Body of pancreas (tissue), 4 donors: ENCODE measurements around the gene KDM4B. TPM values are rescaled to one million over a fixed set of nuclear protein-coding genes. Genes with fewer than 3 reads are reported as not detected.

Source experiments
- ATAC-seq: fragments of 150-250 bp; one replicate; pipeline ENCODE4 v1.9.1; 2016
- DNase-seq, 4 donors: peaks; one replicate each; pipeline ENCODE4 v3.0.0-alpha.2; 2019
- H3K27ac ChIP-seq, 4 donors: fragments of 200-600 bp; sonication (generic); 1 replicate in 3 of 4; 2 replicates in 1 of 4; pipeline versions ENCODE4 v1.5.1 to v1.6.1; 2016 to 2019; ENCODE audit warnings: mild to moderate bottlenecking in 1 of 4, mixed read lengths in 1 of 4, moderate library complexity in 1 of 4
- H3K27me3 ChIP-seq, 2 donors: fragments of 200-600 bp; sonication (generic); one replicate each; pipeline ENCODE4 v1.6.0; 2016; ENCODE audit warnings: mild to moderate bottlenecking in 1 of 2
- H3K36me3 ChIP-seq, 2 donors: fragments of 200-600 bp; sonication (generic); replicated peaks in 1 of 2; 2 replicates each; pipeline ENCODE4 v1.5.1; 2016; ENCODE audit warnings: low read depth in 2 of 2; ENCODE audit not compliant: insufficient read depth in 1 of 2
- H3K4me1 ChIP-seq: fragments of 200-600 bp; sonication (generic); one replicate; pipeline ENCODE4 v1.6.0; 2016
- H3K4me3 ChIP-seq, 2 donors: fragments of 200-600 bp; sonication (generic); 1 replicate in 1 of 2; 2 replicates in 1 of 2; pipeline ENCODE4 v1.5.1; 2016 to 2019
- H3K9me3 ChIP-seq, 3 donors: fragments of 200-600 bp; sonication (generic); 1 replicate in 2 of 3; 2 replicates in 1 of 3; pipeline ENCODE4 v1.5.1; 2016
- POLR2A ChIP-seq, 3 donors: fragments of 450-650 bp; IDR thresholded peaks; one replicate each; pipeline ENCODE4 v1.6.1; 2016; ENCODE audit warnings: antibody characterized with exemption in 3 of 3, mild to moderate bottlenecking in 2 of 3
- WGBS, 2 donors: methylation state at CpG; one replicate each; pipeline ENCODE4 v1.1.5; 2017; 5-methylcytosine and 5-hydroxymethylcytosine counted together
- intact Hi-C: fragments of 100-400 bp; cut with DNase I; formaldehyde crosslinking; loops from one replicate; pipeline ENCODE4 v1.15.1; 2023
- total RNA-seq, 2 donors: library from RNA; depleted of rRNA; stranded (reverse); fragments of >200 nt; gene quantifications; one replicate each; pipeline ENCODE4 v1.1.0, GENCODE V29; 2016
- TF ChIP-seq, protein P1 (sequence below), 7 experiments: fragments of 450-650 bp in 4 of 7; fragments of 200-600 bp in 3 of 7; sonication (generic) in 3 of 7; IDR thresholded peaks; one replicate each; pipeline ENCODE4 v1.5.1; 2016 to 2019; ENCODE audit warnings: antibody characterized with exemption in 7 of 7

Gene KDM4B
- total RNA-seq, 2 donors from 2014 or later: 18.9 to 35.3 TPM

DNA sequence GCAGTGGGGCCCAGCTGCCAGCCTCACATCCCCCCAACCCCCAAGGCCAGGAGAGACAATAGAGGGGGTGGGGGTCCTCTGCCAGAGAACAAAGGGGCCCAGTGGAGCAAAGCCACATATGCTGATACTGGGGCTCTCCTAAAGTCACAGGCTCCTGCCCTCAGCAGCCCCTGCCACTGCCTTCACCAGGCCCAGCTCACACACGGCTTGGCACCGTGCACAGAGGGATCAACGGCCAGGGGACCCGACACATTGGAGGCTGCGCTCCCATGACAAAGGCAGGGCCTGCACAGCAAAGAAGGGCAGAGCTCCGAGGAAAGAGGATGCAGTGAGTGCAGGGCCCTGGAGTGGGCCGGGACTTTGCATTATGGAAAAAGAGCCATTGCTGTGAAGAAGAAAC is 146.4 kb downstream of the KDM4B start:
- DNase-seq: no peak
- peak overlapping the region; percentile 54 to 73 (median 66) for H3K27ac ChIP-seq
- no peaks in the 10 kb centered on the region for H3K9me3 ChIP-seq
- H3K4me3 ChIP-seq: no peak overlapping the region
- WGBS, 2 donors: 87 to 93% methylated on average over 7 of the region's 7 CpGs
- H3K36me3 ChIP-seq: no peaks in the 10 kb centered on the region
- no peaks in the 10 kb centered on the region for H3K27me3 ChIP-seq
- TF ChIP-seq, protein P1, sequence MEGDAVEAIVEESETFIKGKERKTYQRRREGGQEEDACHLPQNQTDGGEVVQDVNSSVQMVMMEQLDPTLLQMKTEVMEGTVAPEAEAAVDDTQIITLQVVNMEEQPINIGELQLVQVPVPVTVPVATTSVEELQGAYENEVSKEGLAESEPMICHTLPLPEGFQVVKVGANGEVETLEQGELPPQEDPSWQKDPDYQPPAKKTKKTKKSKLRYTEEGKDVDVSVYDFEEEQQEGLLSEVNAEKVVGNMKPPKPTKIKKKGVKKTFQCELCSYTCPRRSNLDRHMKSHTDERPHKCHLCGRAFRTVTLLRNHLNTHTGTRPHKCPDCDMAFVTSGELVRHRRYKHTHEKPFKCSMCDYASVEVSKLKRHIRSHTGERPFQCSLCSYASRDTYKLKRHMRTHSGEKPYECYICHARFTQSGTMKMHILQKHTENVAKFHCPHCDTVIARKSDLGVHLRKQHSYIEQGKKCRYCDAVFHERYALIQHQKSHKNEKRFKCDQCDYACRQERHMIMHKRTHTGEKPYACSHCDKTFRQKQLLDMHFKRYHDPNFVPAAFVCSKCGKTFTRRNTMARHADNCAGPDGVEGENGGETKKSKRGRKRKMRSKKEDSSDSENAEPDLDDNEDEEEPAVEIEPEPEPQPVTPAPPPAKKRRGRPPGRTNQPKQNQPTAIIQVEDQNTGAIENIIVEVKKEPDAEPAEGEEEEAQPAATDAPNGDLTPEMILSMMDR (IDR thresholded peaks at IDR 0.05): no peak
- no peak for TF ChIP-seq POLR2A (IDR thresholded peaks at IDR 0.05)
- ATAC-seq: no peak
- H3K4me1 ChIP-seq: peaks cover 46% of the 10 kb centered on the region
- intact Hi-C loops: no loop called here

DNA sequence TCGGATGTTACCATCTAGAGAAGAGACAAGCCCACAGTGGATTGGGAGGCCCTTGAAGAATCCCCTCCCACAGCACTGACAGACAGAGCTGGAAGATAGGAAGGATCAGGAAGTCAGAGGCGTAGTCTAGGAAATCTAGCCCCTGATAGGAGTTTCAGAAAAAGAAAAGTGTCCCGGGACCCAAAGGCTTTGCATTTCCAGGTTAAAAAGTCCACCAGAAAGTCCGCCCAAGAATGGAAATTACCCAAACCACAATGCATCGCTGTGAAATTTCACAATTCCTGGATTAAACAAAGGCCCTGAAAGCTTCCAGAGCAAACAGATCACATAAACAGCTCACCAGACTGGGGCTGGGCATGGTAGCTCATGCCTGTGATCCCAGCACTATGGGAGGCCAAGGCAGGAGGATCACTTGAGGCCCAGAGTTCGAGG is 146.9 kb downstream of the KDM4B start:
- WGBS, 2 donors: 83 to 85% methylated on average over 6 of the region's 6 CpGs
- H3K36me3 ChIP-seq: no peaks in the 10 kb centered on the region
- peak in 1 of 4 donors; percentile 76 for DNase-seq
- peak; percentile 42 for ATAC-seq
- H3K27ac ChIP-seq: peak overlapping the region in 3 of 4 donors; percentile 62 to 73 (median 69)
- H3K27me3 ChIP-seq: no peaks in the 10 kb centered on the region
- H3K4me3 ChIP-seq: no peak overlapping the region
- TF ChIP-seq, protein P1 (IDR thresholded peaks at IDR 0.05): no peak
- TF ChIP-seq POLR2A (IDR thresholded peaks at IDR 0.05): no peak
- no peaks in the 10 kb centered on the region for H3K9me3 ChIP-seq
- intact Hi-C loops: no loop called here
- H3K4me1 ChIP-seq: peaks cover 46% of the 10 kb centered on the region

DNA sequence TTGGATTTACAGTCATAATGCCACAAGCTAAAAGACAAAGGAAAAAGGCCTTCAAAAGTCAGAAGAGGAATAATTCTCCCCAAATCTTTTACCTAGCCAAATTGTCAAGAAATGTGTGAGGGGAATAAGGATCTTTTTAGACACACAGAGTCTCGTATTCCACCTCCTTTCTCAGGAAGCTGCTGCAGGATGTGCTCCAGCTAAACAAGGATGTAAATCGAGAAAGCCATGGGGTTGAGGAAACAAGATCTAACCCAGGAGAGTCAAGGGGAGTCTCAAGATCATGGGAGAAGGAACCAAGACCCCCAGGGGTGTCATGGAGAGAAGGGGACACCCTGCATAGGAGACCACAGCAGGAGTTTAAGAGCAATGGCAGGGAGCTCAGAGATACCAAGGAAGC is 147.4 kb downstream of the KDM4B start:
- no peaks in the 10 kb centered on the region for H3K36me3 ChIP-seq
- no peak for DNase-seq
- no peak for ATAC-seq
- intact Hi-C loops: no loop called here
- WGBS, 2 donors: 92 to 95% methylated on average over 2 of the region's 2 CpGs
- TF ChIP-seq POLR2A (IDR thresholded peaks at IDR 0.05): no peak
- TF ChIP-seq, protein P1 (IDR thresholded peaks at IDR 0.05): no peak
- no peaks in the 10 kb centered on the region for H3K9me3 ChIP-seq
- no peak overlapping the region for H3K4me3 ChIP-seq
- peaks cover 45% of the 10 kb centered on the region for H3K4me1 ChIP-seq
- H3K27ac ChIP-seq: no peak overlapping the region
- H3K27me3 ChIP-seq: no peaks in the 10 kb centered on the region

DNA sequence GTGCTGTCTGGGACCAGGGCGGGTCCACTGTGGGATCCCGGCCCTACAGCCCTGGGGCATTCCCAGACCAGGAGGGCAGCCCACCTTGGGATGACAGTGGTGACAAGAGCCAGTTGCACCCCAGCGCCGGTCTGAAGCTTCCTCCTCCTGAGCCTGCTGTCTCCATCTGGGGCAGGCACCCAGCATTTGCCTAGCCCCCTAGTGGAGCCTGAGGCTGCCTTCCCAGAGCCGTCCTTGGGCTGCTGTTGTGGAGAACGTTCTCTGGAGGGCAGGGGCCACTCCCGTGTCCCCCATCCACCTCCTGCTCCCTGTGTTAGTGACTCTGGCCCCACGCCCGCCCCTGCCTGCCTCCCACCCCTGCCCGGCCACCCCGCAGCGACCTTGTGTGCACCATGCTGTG is 148.5 kb downstream of the KDM4B start:
- Histone ChIP-seq H3K27me3 (no peaks in the 10 kb centered on the region), H3K9me3 (no peaks in the 10 kb centered on the region), H3K27ac (no peak overlapping the region), H3K4me3 (no peak overlapping the region), H3K36me3 (no peaks in the 10 kb centered on the region), H3K4me1 (peaks cover 34% of the 10 kb centered on the region)
- TF ChIP-seq, protein P1 (IDR thresholded peaks at IDR 0.05): no peak
- no peak for TF ChIP-seq POLR2A (IDR thresholded peaks at IDR 0.05)
- intact Hi-C loops: no loop called here
- ATAC-seq (no peak), DNase-seq (no peak)
- WGBS, 2 donors: 88 to 97% methylated on average over 7 to 10 of the region's 12 CpGs

DNA sequence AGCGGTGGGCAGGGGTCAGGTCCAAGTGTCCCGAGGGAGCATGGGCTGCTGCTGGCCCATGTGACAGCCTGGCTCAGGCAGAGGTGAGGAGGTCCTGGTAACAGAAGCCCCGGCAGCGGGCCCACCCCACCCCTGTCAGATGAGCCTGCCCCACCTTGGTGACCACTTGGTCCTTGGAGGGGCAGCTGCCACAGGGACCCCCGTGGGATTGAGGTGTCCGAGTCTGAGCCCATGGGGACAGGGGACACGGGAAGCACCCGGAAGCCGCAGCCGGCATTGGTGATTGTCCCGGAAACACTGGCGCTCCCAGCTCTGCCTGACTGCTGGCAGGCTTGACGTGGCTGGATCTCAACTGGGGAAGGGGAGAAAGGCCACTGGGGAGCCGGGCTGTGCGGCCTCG is 149.1 kb downstream of the KDM4B start:
- WGBS, 2 donors: 92% methylated on average over 16 of the region's 16 CpGs; no CpG with 5 or more reads in 1 of the 2 donors
- no peaks in the 10 kb centered on the region for H3K27me3 ChIP-seq
- H3K9me3 ChIP-seq: no peaks in the 10 kb centered on the region
- TF ChIP-seq, protein P1 (IDR thresholded peaks at IDR 0.05): no peak
- no peak for TF ChIP-seq POLR2A (IDR thresholded peaks at IDR 0.05)
- H3K36me3 ChIP-seq: peaks cover 0 to 6% of the 10 kb centered on the region in 2 donors
- no peak overlapping the region for H3K4me3 ChIP-seq
- DNase-seq: no peak
- no peak for ATAC-seq
- no peak overlapping the region for H3K27ac ChIP-seq
- H3K4me1 ChIP-seq: peaks cover 28% of the 10 kb centered on the region
- intact Hi-C loops: no loop called here
